Activated B cell treated with CpG ODN at 0.5 μM for 24 hours (primary cell): Measurements from ENCODE around the gene RPS6KA2. TPM values are rescaled to one million over a fixed set of nuclear protein-coding genes. Genes with fewer than 3 reads are reported as not detected.
"Not testable (repeated sequence)": the region's sequence is repeated elsewhere in the genome, so short reads cannot be mapped to it uniquely, and the experiment has no call there.

Experiments used
- ATAC-seq: fragments of 200-7000 bp; cut with Tn5 transposase; one replicate; pipeline ENCODE4 v1.10.0; 2021; ENCODE audit warnings: low read depth, mild to moderate bottlenecking, moderate library complexity
- CTCF ChIA-PET: fragments of 350-600 bp; sonication (Branson Sonifier 250); formaldehyde crosslinking; loops from one replicate; lab custom pipeline; 2021; ENCODE audit warnings: antibody characterized with exemption; lab: Charles Lee
- POLR2A ChIA-PET: fragments of 350-600 bp; sonication (Branson Sonifier 250); formaldehyde crosslinking; loops from one replicate; lab custom pipeline; 2021; ENCODE audit warnings: antibody characterized with exemption; lab: Charles Lee
- DNase-seq: peaks from one replicate; pipeline ENCODE4 v3.0.0; 2022
- H3K27ac Mint-ChIP-seq: one replicate; pipeline ENCODE4 v1.8.0; 2020; ENCODE audit warnings: mixed read lengths
- H3K27me3 Mint-ChIP-seq: one replicate; pipeline ENCODE4 v1.8.0; 2021; ENCODE audit warnings: mixed read lengths
- H3K36me3 Mint-ChIP-seq: one replicate; pipeline ENCODE4 v1.8.0; 2021; ENCODE audit warnings: low read depth, mixed read lengths
- H3K4me1 Mint-ChIP-seq: one replicate; pipeline ENCODE4 v1.8.0; 2021; ENCODE audit warnings: mixed read lengths
- H3K4me3 Mint-ChIP-seq: one replicate; pipeline ENCODE4 v1.8.0; 2020; ENCODE audit warnings: mild to moderate bottlenecking, mixed read lengths
- H3K9me3 Mint-ChIP-seq: one replicate; pipeline ENCODE4 v1.8.0; 2020; ENCODE audit warnings: mixed read lengths
- CTCF ChIP-seq: fragments of 200-600 bp; IDR thresholded peaks from one replicate; pipeline ENCODE4 v1.8.0; 2022; ENCODE audit warnings: antibody characterized with exemption, mild to moderate bottlenecking
- intact Hi-C: fragments of 100-400 bp; cut with micrococcal nuclease; formaldehyde crosslinking; loops from one replicate; pipeline ENCODE4 v1.15.1; 2024
- total RNA-seq: library from RNA; stranded (reverse); gene quantifications from 2 replicates; pipeline ENCODE4 v1.2.3, GENCODE V29; 2022

Gene RPS6KA2
- total RNA-seq, 1 donor from 2014 or later = 14.4 TPM

- ChIA-PET POLR2A (no interaction called here), CTCF (no interaction called here)
- intact Hi-C loops = no loop called here
- DNase-seq (no peak), ATAC-seq (no peak)
- H3K9me3 Mint-ChIP-seq = no peaks in the 10 kb centered on the region
- H3K4me1 Mint-ChIP-seq = no peaks in the 10 kb centered on the region
- peaks cover 9% of the 10 kb centered on the region for H3K36me3 Mint-ChIP-seq
- H3K4me3 Mint-ChIP-seq = no peak overlapping the region
- no peaks in the 10 kb centered on the region for H3K27me3 Mint-ChIP-seq
- TF ChIP-seq CTCF = no peak
- no peak overlapping the region for H3K27ac Mint-ChIP-seq
Observed at GRCh38 chr6:166533205-166533824, 93.7 kb downstream of the RPS6KA2 start.

GRCh38 chr6:166532302-166532701 is 94.7 kb downstream of the RPS6KA2 start:
- no peaks in the 10 kb centered on the region for H3K4me1 Mint-ChIP-seq
- ChIA-PET POLR2A (no interaction called here), CTCF (no interaction called here)
- ATAC-seq (no peak), DNase-seq (no peak)
- H3K36me3 Mint-ChIP-seq = peaks cover 9% of the 10 kb centered on the region
- no peak overlapping the region for H3K4me3 Mint-ChIP-seq
- H3K9me3 Mint-ChIP-seq = no peaks in the 10 kb centered on the region
- TF ChIP-seq CTCF = no peak
- no peak overlapping the region for H3K27ac Mint-ChIP-seq
- intact Hi-C loops = no loop called here
- no peaks in the 10 kb centered on the region for H3K27me3 Mint-ChIP-seq

GRCh38 chr6:166530211-166531095 is 96.6 kb downstream of the RPS6KA2 start:
- ATAC-seq (no peak), DNase-seq (no peak)
- Mint-ChIP-seq H3K27me3 (no peaks in the 10 kb centered on the region), H3K36me3 (peaks cover 9% of the 10 kb centered on the region), H3K4me1 (no peaks in the 10 kb centered on the region), H3K9me3 (no peaks in the 10 kb centered on the region), H3K4me3 (no peak overlapping the region), H3K27ac (no peak overlapping the region)
- ChIA-PET POLR2A (no interaction called here), CTCF (no interaction called here)
- intact Hi-C loops = no loop called here
- TF ChIP-seq CTCF = no peak

GRCh38 chr6:166529586-166529985 is 97.5 kb downstream of the RPS6KA2 start:
- Mint-ChIP-seq H3K36me3 (peaks cover 12% of the 10 kb centered on the region), H3K27ac (no peak overlapping the region), H3K4me3 (no peak overlapping the region), H3K27me3 (no peaks in the 10 kb centered on the region), H3K4me1 (no peaks in the 10 kb centered on the region), H3K9me3 (no peaks in the 10 kb centered on the region)
- DNase-seq (no peak), ATAC-seq (no peak)
- ChIA-PET POLR2A (no interaction called here), CTCF (no interaction called here)
- no peak for TF ChIP-seq CTCF
- intact Hi-C loops = no loop called here

GRCh38 chr6:166529058-166529457 is 98.0 kb downstream of the RPS6KA2 start:
- peaks cover 12% of the 10 kb centered on the region for H3K36me3 Mint-ChIP-seq
- POLR2A ChIA-PET, H3K9me3 Mint-ChIP-seq, H3K27me3 Mint-ChIP-seq, CTCF ChIA-PET, intact Hi-C loops, DNase-seq, H3K27ac Mint-ChIP-seq, H3K4me3 Mint-ChIP-seq, ATAC-seq, H3K4me1 Mint-ChIP-seq: not testable (repeated sequence)
